ENCODE measurements around the gene UBL7.
A peak's percentile ranks its signal among the peaks of the same experiment; 100 is the strongest.

Gene UBL7

DNA sequence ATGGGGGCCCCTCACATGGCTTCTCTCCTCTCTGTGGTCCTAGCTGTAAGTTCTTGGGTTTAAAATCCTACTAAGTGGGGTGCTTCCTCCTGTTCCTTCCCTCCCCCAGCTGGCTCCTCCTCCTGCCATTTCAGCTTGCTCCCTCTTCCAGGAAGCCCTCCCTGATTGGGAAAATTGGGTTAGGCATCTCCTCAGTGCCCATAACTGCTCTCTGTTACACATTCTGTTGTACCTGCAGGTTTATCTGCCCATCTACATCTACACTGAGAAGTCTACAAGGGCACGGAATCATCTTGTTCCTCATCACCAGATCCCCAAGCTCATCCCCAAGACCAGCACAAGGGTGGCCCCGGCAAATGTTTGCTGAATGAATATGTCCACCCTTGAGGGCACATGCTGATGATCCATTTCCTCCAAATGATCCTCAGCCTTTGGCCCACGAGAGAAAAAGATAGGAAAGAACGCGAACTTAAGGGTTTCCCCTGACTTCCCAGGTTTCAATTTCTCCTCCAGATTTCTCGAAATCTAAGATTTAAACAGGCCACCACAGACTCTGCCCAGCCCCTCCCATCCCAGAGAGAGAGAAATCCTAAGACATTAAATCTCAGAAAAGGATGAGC lies 31.1 kb downstream of the UBL7 start:
- WGBS, 2 experiments (ENCODE audit: insufficient coverage in 2 of 2) = 92 to 100% methylated on average over 5 to 6 of the region's 6 CpGs
- H3K4me1 ChIP-seq (ENCODE audit: control insufficient read depth, insufficient read depth, low read length, poor library complexity, severe bottlenecking) = peaks cover 13% of the 10 kb centered on the region
- peaks cover 3% of the 10 kb centered on the region for H3K36me3 ChIP-seq (ENCODE audit: control insufficient read depth, insufficient read depth, low read length)
- H3K4me3 ChIP-seq (ENCODE audit: extremely low read depth, insufficient read depth, low read length, poor library complexity, severe bottlenecking) = no peak overlapping the region
- no peaks in the 10 kb centered on the region for H3K9me3 ChIP-seq (ENCODE audit: control insufficient read depth, low read length)
- no peak overlapping the region for H3K27ac ChIP-seq (ENCODE audit: low read depth, low read length, severe bottlenecking)

DNA sequence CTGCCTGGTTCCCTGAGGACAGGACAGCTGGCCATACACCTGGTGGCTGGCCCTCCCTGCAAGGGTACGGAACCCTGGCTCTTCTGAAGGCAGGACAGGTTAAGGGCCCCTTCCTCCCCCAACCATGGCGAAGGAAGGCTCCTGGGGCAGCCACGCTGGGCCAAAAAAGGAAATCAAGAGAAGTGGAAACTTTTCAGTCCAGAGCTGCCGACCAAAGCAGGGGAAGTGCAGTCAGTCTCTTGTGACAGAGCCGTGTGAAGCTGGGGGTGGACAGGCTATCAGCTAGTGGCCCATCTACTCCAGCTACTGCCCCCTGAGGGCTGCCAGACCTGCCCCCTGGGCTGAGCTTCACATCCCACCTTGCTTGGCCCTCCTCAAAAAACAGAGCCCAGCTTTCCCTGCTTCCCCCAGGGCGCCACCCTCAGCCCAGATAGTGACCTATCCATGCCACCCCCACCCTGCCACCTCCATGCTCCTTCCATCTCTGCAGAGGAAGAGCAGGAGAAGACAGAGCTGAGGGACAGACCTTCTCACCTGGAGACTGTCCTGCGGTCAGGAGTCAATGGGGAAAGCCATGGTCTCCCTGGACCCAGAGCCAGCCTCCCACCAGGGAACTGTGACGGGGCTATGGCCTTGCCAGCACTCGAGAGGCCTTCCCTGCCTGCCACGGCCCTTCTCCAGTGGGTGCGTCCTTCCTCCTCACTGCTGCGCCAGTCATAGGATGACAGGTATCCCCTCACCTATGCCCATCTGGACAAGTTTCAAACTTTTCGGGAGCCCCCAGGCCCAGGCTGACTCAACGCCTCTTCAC lies 31.8 kb downstream of the UBL7 start:
- no peak overlapping the region for H3K27ac ChIP-seq (ENCODE audit: low read depth, low read length, severe bottlenecking)
- H3K4me1 ChIP-seq (ENCODE audit: control insufficient read depth, insufficient read depth, low read length, poor library complexity, severe bottlenecking) = peaks cover 8% of the 10 kb centered on the region
- H3K36me3 ChIP-seq (ENCODE audit: control insufficient read depth, insufficient read depth, low read length) = peaks cover 3% of the 10 kb centered on the region
- 86 to 97% methylated on average over 8 to 13 of the region's 14 CpGs for WGBS, 2 experiments (ENCODE audit: insufficient coverage in 2 of 2)
- H3K9me3 ChIP-seq (ENCODE audit: control insufficient read depth, low read length) = no peaks in the 10 kb centered on the region
- no peak overlapping the region for H3K4me3 ChIP-seq (ENCODE audit: extremely low read depth, insufficient read depth, low read length, poor library complexity, severe bottlenecking)

DNA sequence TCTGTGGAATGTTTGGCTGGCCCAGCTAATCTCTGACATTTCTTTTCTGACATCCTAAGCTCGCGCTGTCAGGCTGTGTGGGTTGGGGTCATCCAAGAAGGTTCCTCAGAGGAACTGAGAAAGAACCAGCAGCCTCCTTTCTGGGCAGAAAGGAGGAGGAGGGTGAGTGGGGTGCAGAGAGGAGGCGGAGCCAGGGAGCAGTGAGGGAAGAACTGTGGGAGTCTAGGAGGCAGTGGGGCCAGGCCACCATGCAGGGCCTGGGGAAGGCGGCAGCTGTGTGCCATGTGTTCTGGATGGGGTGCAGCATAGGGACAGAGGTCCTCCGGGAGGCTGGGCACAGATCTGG lies 32.5 kb downstream of the UBL7 start:
- 95 to 99% methylated on average over 5 of the region's 5 CpGs for WGBS, 2 experiments (ENCODE audit: insufficient coverage in 2 of 2)
- no peak overlapping the region for H3K4me3 ChIP-seq (ENCODE audit: extremely low read depth, insufficient read depth, low read length, poor library complexity, severe bottlenecking)
- H3K9me3 ChIP-seq (ENCODE audit: control insufficient read depth, low read length) = no peaks in the 10 kb centered on the region
- H3K4me1 ChIP-seq (ENCODE audit: control insufficient read depth, insufficient read depth, low read length, poor library complexity, severe bottlenecking) = peaks cover 13% of the 10 kb centered on the region
- H3K36me3 ChIP-seq (ENCODE audit: control insufficient read depth, insufficient read depth, low read length) = peaks cover 3% of the 10 kb centered on the region
- H3K27ac ChIP-seq (ENCODE audit: low read depth, low read length, severe bottlenecking) = no peak overlapping the region

DNA sequence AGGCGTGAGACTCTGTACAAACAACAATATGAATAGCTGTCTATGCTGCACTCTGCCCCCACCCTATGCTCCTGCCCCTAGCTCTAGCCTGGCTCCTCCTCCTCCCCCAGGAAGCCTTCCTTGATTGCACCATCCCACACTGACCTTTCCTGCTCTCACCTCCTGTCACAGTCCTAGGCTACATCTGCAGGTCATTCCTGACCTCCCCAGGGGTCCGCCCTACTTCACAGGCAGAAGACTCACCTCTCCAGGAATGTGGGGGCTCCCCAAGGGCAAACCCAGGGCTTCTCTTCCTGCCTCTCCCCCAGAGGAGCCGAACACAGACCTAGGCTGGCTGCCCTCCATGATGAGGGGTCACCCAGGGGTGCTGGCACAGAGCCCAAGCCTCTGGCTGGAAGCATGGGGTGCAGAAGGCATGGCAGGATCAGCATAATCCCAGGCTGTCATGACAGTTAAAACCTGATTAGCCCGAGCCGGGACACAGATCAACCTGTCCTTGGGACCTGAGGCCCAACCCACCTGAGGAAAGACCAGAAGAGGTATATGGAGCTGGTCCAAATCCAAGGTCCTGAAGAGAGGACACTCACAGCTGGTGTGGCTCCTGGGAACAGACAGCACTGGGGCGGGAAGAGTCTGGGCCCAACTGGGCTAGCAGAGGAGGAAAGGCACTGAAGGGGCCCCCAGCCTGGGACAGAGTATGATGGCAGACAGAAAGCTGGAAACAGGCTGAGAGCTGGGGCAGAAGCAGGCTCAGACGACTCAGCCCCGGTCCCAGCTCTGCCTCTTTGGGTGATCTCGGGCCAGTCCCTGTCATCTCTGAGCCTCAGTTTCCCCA lies 33.1 kb downstream of the UBL7 start:
- Histone ChIP-seq H3K4me1 (ENCODE audit: control insufficient read depth, insufficient read depth, low read length, poor library complexity, severe bottlenecking) (peaks cover 18% of the 10 kb centered on the region), H3K36me3 (ENCODE audit: control insufficient read depth, insufficient read depth, low read length) (peaks cover 3% of the 10 kb centered on the region), H3K4me3 (ENCODE audit: extremely low read depth, insufficient read depth, low read length, poor library complexity, severe bottlenecking) (no peak overlapping the region), H3K27ac (ENCODE audit: low read depth, low read length, severe bottlenecking) (no peak overlapping the region), H3K9me3 (ENCODE audit: control insufficient read depth, low read length) (no peaks in the 10 kb centered on the region)
- WGBS, 2 experiments (ENCODE audit: insufficient coverage in 2 of 2) = 88 to 89% methylated on average over 9 of the region's 9 CpGs

DNA sequence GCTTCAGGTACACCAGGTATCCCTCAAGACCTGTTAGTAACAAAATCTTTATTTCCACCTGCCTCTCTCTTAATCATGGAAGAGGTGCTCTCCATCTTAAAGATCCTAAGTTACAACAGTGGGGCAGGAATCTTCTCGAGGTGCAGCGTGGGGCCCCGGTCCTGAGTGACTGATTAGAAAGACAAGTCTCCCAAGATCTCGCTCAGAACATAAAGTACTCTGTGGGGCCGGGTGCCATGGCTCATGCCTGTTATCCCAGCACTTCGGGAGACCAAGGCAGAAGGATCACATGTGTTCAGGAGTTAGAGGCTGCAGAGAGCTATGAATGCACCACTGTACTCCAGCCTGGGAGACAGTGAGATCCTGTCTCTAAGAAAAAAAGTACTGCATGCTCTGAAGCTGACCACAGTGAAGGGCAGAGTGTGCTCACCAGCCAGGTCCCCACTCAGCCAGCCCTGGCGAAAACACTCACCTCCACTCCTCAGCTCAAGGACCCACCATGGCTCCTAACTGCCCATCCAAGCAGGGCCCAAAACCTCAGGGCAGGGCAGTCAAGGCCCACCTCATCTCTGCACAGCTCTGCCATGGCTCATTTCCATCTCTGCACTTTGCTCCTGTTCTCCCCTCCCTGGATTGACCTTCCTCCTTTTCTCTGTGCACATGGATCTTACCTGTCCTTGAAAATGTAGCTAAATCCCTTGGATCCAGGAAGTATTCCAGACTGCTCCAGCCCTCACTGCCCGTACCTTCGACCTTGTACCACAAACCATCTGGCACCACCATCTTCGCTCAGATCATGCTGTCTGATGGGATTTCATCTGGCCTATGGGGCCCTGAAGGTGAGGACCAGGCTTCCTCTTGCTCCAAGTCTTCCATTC lies 34.3 kb downstream of the UBL7 start:
- WGBS, 2 experiments (ENCODE audit: insufficient coverage in 2 of 2) = 93 to 94% methylated on average over 9 to 10 of the region's 10 CpGs
- Histone ChIP-seq H3K36me3 (ENCODE audit: control insufficient read depth, insufficient read depth, low read length) (peaks cover 3% of the 10 kb centered on the region), H3K27ac (ENCODE audit: low read depth, low read length, severe bottlenecking) (no peak overlapping the region), H3K9me3 (ENCODE audit: control insufficient read depth, low read length) (no peaks in the 10 kb centered on the region), H3K4me3 (ENCODE audit: extremely low read depth, insufficient read depth, low read length, poor library complexity, severe bottlenecking) (no peak overlapping the region), H3K4me1 (ENCODE audit: control insufficient read depth, insufficient read depth, low read length, poor library complexity, severe bottlenecking) (peaks cover 25% of the 10 kb centered on the region)

DNA sequence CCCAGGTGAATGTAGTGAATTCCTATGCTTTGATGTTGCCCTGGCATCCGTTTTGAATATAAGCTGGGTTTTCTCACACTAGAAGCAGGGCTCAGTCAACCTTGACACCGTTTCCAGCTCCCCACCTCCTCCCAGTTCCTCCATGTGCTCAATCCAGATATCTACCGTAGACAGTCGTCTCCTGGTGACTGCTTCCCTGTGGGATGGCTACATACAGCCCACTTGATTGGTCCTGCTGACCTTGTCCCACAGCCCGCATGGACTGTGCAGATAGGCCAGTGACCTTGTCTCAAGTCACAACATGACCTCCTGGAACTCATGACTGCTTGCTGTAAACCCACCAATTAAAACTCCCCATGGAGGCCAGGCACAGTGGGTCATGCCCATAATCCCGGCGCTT lies 35.3 kb downstream of the UBL7 start:
- H3K4me3 ChIP-seq (ENCODE audit: extremely low read depth, insufficient read depth, low read length, poor library complexity, severe bottlenecking) = no peak overlapping the region
- H3K9me3 ChIP-seq (ENCODE audit: control insufficient read depth, low read length) = no peaks in the 10 kb centered on the region
- peaks cover 35% of the 10 kb centered on the region for H3K4me1 ChIP-seq (ENCODE audit: control insufficient read depth, insufficient read depth, low read length, poor library complexity, severe bottlenecking)
- 83 to 87% methylated on average over 5 of the region's 7 CpGs for WGBS, 2 experiments (ENCODE audit: insufficient coverage in 2 of 2)
- H3K36me3 ChIP-seq (ENCODE audit: control insufficient read depth, insufficient read depth, low read length) = peaks cover 3% of the 10 kb centered on the region
- no peak overlapping the region for H3K27ac ChIP-seq (ENCODE audit: low read depth, low read length, severe bottlenecking)

DNA sequence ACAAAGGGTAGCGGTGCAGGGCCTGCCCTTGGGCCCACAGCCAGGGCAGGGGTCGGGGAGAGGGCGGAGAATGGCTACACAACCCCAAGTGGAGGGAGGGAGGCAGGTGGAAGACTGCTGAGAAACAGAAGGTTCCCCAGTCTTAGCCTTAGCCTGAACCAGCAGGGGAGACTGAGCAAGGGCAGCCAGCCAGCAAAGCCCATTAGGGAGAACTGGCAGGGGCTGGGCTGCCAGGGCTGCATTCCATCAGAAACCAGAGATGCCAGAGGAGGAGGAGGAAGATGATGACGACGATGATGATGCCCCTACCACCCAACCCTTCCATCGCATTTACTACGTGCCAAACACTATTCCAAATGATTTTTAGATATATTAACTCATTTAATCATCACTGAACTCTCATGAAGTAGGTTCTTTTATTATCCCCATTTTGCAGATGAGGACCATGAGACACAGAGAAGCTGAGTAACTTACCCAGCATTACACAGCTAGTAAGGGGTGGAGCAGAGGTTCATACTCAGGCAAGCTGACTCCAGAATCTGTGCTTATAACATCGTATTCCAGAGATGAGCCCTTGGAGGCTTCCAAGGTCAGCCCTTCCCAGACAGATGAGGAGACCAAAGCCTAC lies 35.9 kb downstream of the UBL7 start:
- H3K9me3 ChIP-seq (ENCODE audit: control insufficient read depth, low read length) = no peaks in the 10 kb centered on the region
- H3K4me1 ChIP-seq (ENCODE audit: control insufficient read depth, insufficient read depth, low read length, poor library complexity, severe bottlenecking) = peaks cover 39% of the 10 kb centered on the region
- peaks cover 3% of the 10 kb centered on the region for H3K36me3 ChIP-seq (ENCODE audit: control insufficient read depth, insufficient read depth, low read length)
- 97 to 98% methylated on average over 4 to 5 of the region's 8 CpGs for WGBS, 2 experiments (ENCODE audit: insufficient coverage in 2 of 2)
- no peak overlapping the region for H3K27ac ChIP-seq (ENCODE audit: low read depth, low read length, severe bottlenecking)
- H3K4me3 ChIP-seq (ENCODE audit: extremely low read depth, insufficient read depth, low read length, poor library complexity, severe bottlenecking) = no peak overlapping the region

DNA sequence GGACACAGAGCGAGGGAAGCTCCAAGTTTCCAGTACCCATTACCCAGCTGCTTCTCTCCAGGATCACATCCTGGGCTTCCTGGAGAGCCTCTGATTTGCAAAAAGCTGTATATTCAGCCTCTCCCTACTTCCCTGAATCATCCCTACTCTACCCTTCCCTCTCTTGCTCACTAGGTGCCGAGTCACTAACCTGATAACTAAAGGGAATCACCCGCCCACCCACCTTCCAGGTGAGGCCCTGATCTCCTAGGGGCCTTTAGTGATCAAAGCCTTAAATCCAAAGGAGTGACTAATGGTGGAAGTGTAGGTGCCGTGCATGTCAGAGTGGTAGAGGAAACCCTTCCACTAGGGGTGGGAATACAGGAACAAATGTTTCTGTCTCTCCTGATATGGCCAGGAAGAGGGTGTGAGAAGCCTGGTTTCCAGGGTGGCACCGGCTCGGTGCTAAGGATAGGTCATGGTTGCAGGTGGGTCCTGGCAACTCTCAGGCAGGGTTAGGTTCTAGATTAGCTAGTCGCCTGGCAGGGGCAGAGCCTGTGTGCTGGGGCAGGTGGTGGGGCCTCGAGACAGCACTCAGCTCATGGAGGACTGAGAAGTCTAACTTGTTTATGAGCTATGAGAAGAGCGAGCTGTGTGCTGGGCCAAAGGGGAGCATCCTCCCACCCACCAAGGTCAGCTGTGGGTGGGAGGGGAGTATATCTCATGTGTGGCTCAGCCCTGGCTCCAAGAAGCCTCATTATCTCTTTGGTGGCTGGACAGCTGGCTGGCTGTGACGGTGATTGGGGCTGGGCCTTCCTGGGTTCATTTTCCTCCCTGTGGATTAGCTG lies 37.3 kb downstream of the UBL7 start:
- peaks cover 3% of the 10 kb centered on the region for H3K36me3 ChIP-seq (ENCODE audit: control insufficient read depth, insufficient read depth, low read length)
- H3K9me3 ChIP-seq (ENCODE audit: control insufficient read depth, low read length) = no peaks in the 10 kb centered on the region
- WGBS, 2 experiments (ENCODE audit: insufficient coverage in 2 of 2) = 90 to 94% methylated on average over 6 to 9 of the region's 10 CpGs
- H3K4me1 ChIP-seq (ENCODE audit: control insufficient read depth, insufficient read depth, low read length, poor library complexity, severe bottlenecking) = peaks cover 39% of the 10 kb centered on the region
- peak overlapping the region; percentile 81 for H3K27ac ChIP-seq (ENCODE audit: low read depth, low read length, severe bottlenecking)
- no peak overlapping the region for H3K4me3 ChIP-seq (ENCODE audit: extremely low read depth, insufficient read depth, low read length, poor library complexity, severe bottlenecking)

DNA sequence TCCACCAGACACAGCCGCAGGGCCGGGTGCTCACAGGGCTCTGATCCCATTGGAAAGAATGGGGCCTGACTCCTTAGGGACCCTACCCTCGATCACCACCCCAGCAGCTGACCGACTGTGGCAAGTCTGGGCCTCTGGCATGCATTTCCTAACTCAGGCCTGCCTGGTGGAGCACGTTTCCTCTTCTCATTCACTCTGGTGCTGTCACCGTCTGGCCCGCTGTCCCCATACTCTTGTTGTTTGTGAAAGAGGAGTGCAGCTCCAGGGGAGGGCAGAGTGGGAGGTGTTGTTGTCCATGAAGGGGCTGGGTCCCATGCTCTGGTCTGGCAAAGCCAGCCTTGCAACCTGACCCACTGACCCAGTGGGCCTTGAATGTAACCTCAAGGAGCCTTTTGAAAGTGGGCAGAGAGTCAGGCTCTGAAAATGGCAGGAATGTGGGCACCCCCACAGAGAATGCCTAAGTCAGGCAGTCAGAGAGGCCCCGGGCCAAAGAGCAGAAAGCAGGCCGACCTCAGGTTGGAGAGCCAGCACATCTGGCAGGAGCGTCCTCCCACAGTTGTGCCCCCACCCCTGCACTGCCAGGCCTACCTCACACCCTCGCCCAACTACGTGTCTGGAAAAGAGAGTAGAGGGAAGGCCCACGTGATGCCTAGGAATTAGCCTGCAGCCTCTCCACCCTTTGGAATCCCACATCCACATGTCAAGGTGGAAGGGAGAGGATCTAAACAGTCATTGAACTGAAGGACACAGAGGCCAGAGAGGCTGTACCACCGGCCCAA lies 38.1 kb downstream of the UBL7 start:
- H3K4me1 ChIP-seq (ENCODE audit: control insufficient read depth, insufficient read depth, low read length, poor library complexity, severe bottlenecking) = peaks cover 39% of the 10 kb centered on the region
- H3K4me3 ChIP-seq (ENCODE audit: extremely low read depth, insufficient read depth, low read length, poor library complexity, severe bottlenecking) = no peak overlapping the region
- H3K9me3 ChIP-seq (ENCODE audit: control insufficient read depth, low read length) = no peaks in the 10 kb centered on the region
- peaks cover 3% of the 10 kb centered on the region for H3K36me3 ChIP-seq (ENCODE audit: control insufficient read depth, insufficient read depth, low read length)
- H3K27ac ChIP-seq (ENCODE audit: low read depth, low read length, severe bottlenecking) = peak overlapping the region; percentile 81
- WGBS, 2 experiments (ENCODE audit: insufficient coverage in 2 of 2) = 55 to 62% methylated on average over 9 to 10 of the region's 14 CpGs
